ENCODE measurements around the gene TESK2. TPM values are rescaled to one million over a fixed set of nuclear protein-coding genes. Genes with fewer than 3 reads are reported as not detected.

TESK2 gene
- total and polyA plus RNA-seq, 8 donors, result 1.5 to 3.6 (median 2.6) TPM

GRCh38 chr1:45299296-45299695 lies 191.7 kb downstream of the TESK2 start:
- intact Hi-C loops (cut with DNase I), result no loop called here
- Histone ChIP-seq H3K4me1 (peaks cover 0 to 4% (median under 1%) of the 10 kb centered on the region in 3 donors), H3K36me3 (no peaks in the 10 kb centered on the region), H3K4me3 (no peak overlapping the region), H3K27ac (no peak overlapping the region), H3K9me3 (no peaks in the 10 kb centered on the region), H3K27me3 (no peaks in the 10 kb centered on the region)
- no peak for TF ChIP-seq CTCF (IDR thresholded peaks at IDR 0.05)
- DNase-seq, result no peak
- no peak for FAIRE-seq
- no peak for ATAC-seq
- WGBS, 2 donors, result 81 to 100% methylated on average over 1 of the region's 1 CpG

GRCh38 chr1:45297666-45298356 lies 193.2 kb downstream of the TESK2 start:
- H3K27ac ChIP-seq, result no peak overlapping the region
- WGBS, 2 donors, result 69 to 72% methylated on average over 8 of the region's 8 CpGs
- H3K4me3 ChIP-seq, result no peak overlapping the region
- H3K36me3 ChIP-seq, result no peaks in the 10 kb centered on the region
- no peak for TF ChIP-seq CTCF (IDR thresholded peaks at IDR 0.05)
- FAIRE-seq, result no peak
- no peaks in the 10 kb centered on the region for H3K27me3 ChIP-seq
- intact Hi-C loops (cut with DNase I), result no loop called here
- no peak for DNase-seq
- H3K9me3 ChIP-seq, result no peaks in the 10 kb centered on the region
- ATAC-seq, result no peak
- H3K4me1 ChIP-seq, result peaks cover 0 to 1% (median 0%) of the 10 kb centered on the region in 3 donors

Other genes starting within 250 kb of the TESK2 start
- under 1 TPM in 5 of 6 donors, not detected in 1; 0.14 to 0.85 (median 0.31) TPM for gene HPDL, start 164.3 kb downstream of the TESK2 start, total RNA-seq
- under 1 TPM; 0.23 TPM for gene HPDL, start 164.3 kb downstream of the TESK2 start, polyA plus RNA-seq
- 1 to 10 TPM; 2.4 to 4.4 (median 3.4) TPM for gene TOE1, start 151.0 kb downstream of the TESK2 start, total RNA-seq
- gene TOE1, start 151.0 kb downstream of the TESK2 start, polyA plus RNA-seq, result 1 to 10 TPM; 4.8 to 8.2 TPM
- gene MUTYH, start 150.7 kb downstream of the TESK2 start, total RNA-seq, result 10 to 100 TPM in 5 of 6 donors, 1 to 10 TPM in 1; 9.5 to 13.9 (median 11.7) TPM
- gene MUTYH, start 150.7 kb downstream of the TESK2 start, polyA plus RNA-seq, result 10 to 100 TPM; 31.6 to 44.2 TPM
- gene CCDC163, start 8.9 kb upstream of the TESK2 start, total RNA-seq, result 1 to 10 TPM; 1.2 to 4.0 (median 2.2) TPM
- gene CCDC163, start 8.9 kb upstream of the TESK2 start, polyA plus RNA-seq, result 1 to 10 TPM; 3.2 to 4.6 TPM
- gene MMACHC, start 9.1 kb upstream of the TESK2 start, total RNA-seq, result 1 to 10 TPM; 3.2 to 5.7 (median 4.0) TPM
- gene MMACHC, start 9.1 kb upstream of the TESK2 start, polyA plus RNA-seq, result 1 to 10 TPM; 1.2 to 1.5 TPM
- 100 to 1,000 TPM in 2 of 6 donors, 10 to 100 TPM in 4; 49.3 to 124 (median 61.7) TPM for gene PRDX1, start 30.7 kb upstream of the TESK2 start, total RNA-seq
- 100 to 1,000 TPM; 111 to 142 TPM for gene PRDX1, start 30.7 kb upstream of the TESK2 start, polyA plus RNA-seq
- 100 to 1,000 TPM in 3 of 6 donors, 10 to 100 TPM in 3; 77.6 to 127 (median 110) TPM for gene AKR1A1, start 59.7 kb upstream of the TESK2 start, total RNA-seq
- 100 to 1,000 TPM; 133 to 138 TPM for gene AKR1A1, start 59.7 kb upstream of the TESK2 start, polyA plus RNA-seq
- 10 to 100 TPM; 14.5 to 29.5 (median 21.7) TPM for gene NASP, start 92.9 kb upstream of the TESK2 start, total RNA-seq
- 100 to 1,000 TPM in 1 of 2 donors, 10 to 100 TPM in 1; 55.6 to 113 TPM for gene NASP, start 92.9 kb upstream of the TESK2 start, polyA plus RNA-seq
- gene CCDC17, start 132.9 kb upstream of the TESK2 start, total RNA-seq, result 1 to 10 TPM in 3 of 6 donors, under 1 TPM in 3; 0.64 to 1.6 (median 1.1) TPM
- gene CCDC17, start 132.9 kb upstream of the TESK2 start, polyA plus RNA-seq, result 1 to 10 TPM; 2.1 to 2.3 TPM
- 10 to 100 TPM; 50.9 to 84.3 (median 55.8) TPM for gene GPBP1L1, start 195.4 kb upstream of the TESK2 start, total RNA-seq
- 10 to 100 TPM; 21.9 to 41.7 TPM for gene GPBP1L1, start 195.4 kb upstream of the TESK2 start, polyA plus RNA-seq
- gene TMEM69, start 197.0 kb upstream of the TESK2 start, total RNA-seq, result 10 to 100 TPM in 1 of 6 donors, 1 to 10 TPM in 5; 5.7 to 11.2 (median 7.9) TPM
- 10 to 100 TPM in 1 of 2 donors, 1 to 10 TPM in 1; 5.9 to 13.6 TPM for gene TMEM69, start 197.0 kb upstream of the TESK2 start, polyA plus RNA-seq

Measured in pancreas (tissue), 10 donors.